Left hindlimb (tissue), 1 donor: Measurements from ENCODE around the gene GPR31.

Source experiments
- DNase-seq: peaks from one replicate; pipeline ENCODE4 v3.0.0-alpha.2; 2018

The GPR31 gene

DNA sequence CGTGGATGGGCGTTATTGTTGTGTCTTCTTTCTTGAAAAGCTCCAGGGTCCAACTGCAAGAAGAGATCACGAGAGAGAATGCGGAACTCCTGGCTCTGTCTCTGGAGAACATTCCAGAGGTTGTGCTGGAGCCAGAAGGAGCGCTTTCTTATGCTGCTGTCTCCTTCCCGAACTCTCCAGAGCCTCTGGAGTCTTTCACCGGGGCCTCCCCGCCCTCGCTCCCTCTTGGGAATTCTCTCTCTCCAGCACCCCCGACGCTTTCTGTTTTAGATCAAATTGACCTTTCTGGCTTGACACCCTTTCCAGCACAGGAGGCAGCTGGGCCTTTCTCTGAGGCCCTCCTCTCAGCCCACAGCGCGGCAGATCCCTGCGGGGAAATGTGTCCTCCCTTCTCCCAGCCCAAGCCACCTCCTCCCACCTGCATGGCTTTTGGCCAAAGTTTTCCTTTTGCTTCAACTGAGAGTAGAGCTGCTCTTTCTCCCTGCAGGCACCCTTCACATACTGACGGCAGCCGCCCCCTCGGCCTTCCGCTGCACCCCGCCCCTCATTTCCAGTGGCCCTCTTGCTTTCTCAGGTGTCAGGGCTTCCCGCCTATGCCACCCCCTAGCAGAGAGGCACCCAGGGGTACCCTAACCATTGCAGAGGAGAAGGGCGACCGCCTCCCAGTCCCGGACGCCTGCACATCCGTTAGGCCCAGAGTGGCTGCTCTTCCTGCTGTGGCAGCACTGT, 41.5 kb downstream of the GPR31 start:
- DNase-seq, result no peak

- DNase-seq, result no peak
Observed at GRCh38 chr6:167115054-167115453, 42.7 kb downstream of the GPR31 start.

DNA sequence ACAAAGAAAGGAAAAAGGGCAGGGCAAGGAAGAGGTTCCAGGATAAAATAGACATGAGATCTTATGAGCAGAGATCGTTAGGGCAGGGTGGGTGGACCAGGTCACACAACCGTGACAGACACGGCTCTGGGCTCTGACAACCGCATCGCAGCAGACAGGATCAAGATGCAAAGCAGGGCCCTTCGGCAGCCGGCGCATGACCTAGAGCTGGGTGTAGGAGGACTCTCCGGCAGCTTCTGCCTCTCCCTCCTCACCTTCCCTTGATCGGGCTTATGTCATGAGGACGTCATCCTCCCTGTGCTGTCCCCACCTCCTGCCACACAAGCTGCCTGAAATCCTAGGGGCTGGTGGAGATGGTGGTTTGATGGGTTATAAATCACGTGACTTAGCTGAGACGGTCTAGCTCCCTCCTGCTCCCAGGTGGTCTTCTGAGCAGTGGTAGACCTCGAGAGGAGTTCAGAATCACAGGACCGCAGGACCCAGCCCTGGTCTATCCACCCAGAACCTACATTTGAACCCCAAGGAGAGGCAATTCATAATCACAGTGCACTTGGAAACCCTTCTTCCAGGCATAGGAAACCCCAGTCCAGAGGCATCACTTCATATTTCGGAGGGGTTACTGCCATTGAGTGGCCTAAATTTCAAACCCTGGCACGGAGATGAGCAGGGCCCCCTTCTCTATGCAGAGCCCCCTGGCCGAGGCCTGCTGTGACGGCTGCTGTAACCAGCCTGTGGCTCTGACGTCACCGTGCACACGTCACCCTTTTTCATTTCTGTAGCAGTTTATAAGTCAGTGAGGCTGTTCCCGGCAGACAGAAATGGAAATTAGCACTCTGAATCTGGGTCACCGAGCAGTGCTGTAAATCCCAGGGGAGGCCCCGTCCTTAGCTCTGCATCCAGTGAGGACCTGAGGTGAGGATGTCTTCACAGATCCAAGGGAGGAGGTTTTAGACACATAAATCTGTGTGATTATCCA, 43.6 kb downstream of the GPR31 start:
- DNase-seq, result no peak

DNA sequence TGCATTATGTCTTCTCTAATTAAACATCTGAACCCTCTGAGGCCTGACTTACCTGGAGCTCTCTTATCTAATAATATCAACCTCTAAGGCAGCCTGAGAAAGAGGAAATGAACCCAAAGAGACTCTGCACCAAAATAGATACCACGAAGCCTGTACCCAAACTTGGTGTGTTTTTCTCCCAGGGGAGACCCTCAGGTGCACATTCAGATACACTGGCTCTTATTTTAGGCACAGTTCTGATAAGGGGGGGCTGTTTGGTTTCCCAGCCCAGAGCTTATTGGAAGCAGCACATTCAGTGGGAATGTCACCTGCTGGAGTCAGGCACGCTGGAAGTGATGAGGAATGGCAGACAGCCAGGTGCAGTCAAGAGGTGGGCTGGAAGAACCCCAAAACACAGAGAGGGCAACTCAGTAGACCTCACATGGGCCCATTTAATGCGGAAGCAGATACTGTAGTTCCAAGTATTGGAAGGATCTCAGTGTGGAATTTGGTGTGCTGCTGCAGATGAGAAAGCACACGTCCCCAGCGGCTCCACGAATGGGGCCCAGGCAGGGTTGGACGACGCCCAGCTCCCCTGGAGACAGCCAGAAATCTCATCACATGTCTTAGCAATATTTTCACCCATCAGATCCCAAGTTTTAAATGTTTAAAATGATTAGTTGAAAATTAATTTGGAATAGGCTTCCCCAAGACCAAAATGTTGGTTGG, 44.6 kb downstream of the GPR31 start:
- no peak for DNase-seq

- no peak for DNase-seq
Observed at GRCh38 chr6:167112421-167112820, 45.4 kb downstream of the GPR31 start.

GRCh38 chr6:167111597-167111996, 46.2 kb downstream of the GPR31 start:
- DNase-seq, result no peak

DNA sequence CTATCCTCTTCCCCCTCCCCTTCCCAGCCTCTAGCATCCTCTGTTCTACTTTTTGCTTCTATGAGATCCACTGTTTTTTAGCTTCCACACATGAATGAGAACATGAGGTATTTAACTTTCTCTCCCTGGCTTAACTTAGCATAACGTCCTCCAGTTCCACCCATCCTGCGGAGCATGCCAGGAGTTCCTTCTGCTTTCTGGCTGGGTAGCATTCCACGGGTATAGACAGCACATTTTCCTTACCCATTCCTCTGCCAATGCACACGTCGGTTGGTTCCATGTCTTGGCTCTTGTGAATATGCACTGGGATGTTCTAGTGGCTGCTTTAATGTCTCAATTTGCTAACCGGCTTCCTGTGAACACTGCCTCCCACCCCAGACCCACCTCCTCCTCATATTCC, 48.1 kb downstream of the GPR31 start:
- DNase-seq, result no peak

GRCh38 chr6:167108278-167108677, 49.5 kb downstream of the GPR31 start:
- no peak for DNase-seq

GRCh38 chr6:167107787-167108186, 50.0 kb downstream of the GPR31 start:
- no peak for DNase-seq

GRCh38 chr6:167106406-167106805, 51.4 kb downstream of the GPR31 start:
- DNase-seq, result no peak
